NCI-H146 treated with DMSO at 0.1 percent for 48 hours (cell line): ENCODE results near the gene ATP13A5.

Experiments
- DNase-seq: peaks from one replicate; lab custom pipeline; 2025; ENCODE audit not compliant: unreplicated experiment; lab: John Stamatoyannopoulos, UW

The ATP13A5 gene

GRCh38 chr3:193262707-193263106 is 115.8 kb downstream of the ATP13A5 start:
- no peak for DNase-seq

GRCh38 chr3:193261970-193262369 is 116.6 kb downstream of the ATP13A5 start:
- no peak for DNase-seq

GRCh38 chr3:193253986-193254660 is 124.4 kb downstream of the ATP13A5 start:
- no peak for DNase-seq

- DNase-seq, result no peak
Observed at GRCh38 chr3:193250492-193250891, 128.1 kb downstream of the ATP13A5 start.

- no peak for DNase-seq
Observed at GRCh38 chr3:193248848-193249468, 129.6 kb downstream of the ATP13A5 start.

GRCh38 chr3:193243571-193243970 is 135.0 kb downstream of the ATP13A5 start:
- no peak for DNase-seq

- no peak for DNase-seq
Observed at GRCh38 chr3:193241716-193242115, 136.8 kb downstream of the ATP13A5 start.

GRCh38 chr3:193240850-193241706 is 137.5 kb downstream of the ATP13A5 start, which contains the start of gene PLAAT1:
Gene PLAAT1, plus strand, starts transcription at chr3:193241222. Its CDS starts 14,429 bp downstream, at chr3:193255651.
- peak; percentile 64 for DNase-seq

GRCh38 chr3:193240436-193240849 is 138.1 kb downstream of the ATP13A5 start:
- no peak for DNase-seq

GRCh38 chr3:193237030-193237429 is 141.5 kb downstream of the ATP13A5 start:
- no peak for DNase-seq

- DNase-seq, result no peak
Observed at GRCh38 chr3:193236599-193236998, 142.0 kb downstream of the ATP13A5 start.

GRCh38 chr3:193231201-193231600 is 147.4 kb downstream of the ATP13A5 start:
- DNase-seq, result no peak

GRCh38 chr3:193230610-193231009 is 147.9 kb downstream of the ATP13A5 start:
- DNase-seq, result no peak

GRCh38 chr3:193229851-193230420 is 148.6 kb downstream of the ATP13A5 start:
- no peak for DNase-seq

- no peak for DNase-seq
Observed at GRCh38 chr3:193228206-193228605, 150.3 kb downstream of the ATP13A5 start.

- no peak for DNase-seq
Observed at GRCh38 chr3:193225302-193226125, 153.0 kb downstream of the ATP13A5 start.
